Fibroblast of lung (primary cell): ENCODE measurements around the gene PPIP5K2.

Source experiments
- EZH2 ChIP-seq: IDR thresholded peaks from 2 replicates; pipeline ENCODE4 v1.5.1; 2012; ENCODE audit warnings: low read length, control low read depth, mild to moderate bottlenecking; ENCODE audit errors: missing control alignments
- TF ChIP-seq, protein P1 (sequence below), 2 donors: IDR thresholded peaks in 1 of 2; conservative IDR thresholded peaks in 1 of 2; 1 replicate in 1 of 2; 2 replicates in 1 of 2; pipeline ENCODE4 v1.5.1; 2011 to 2012; ENCODE audit warnings: low read length in 2 of 2, control low read depth in 1 of 2, inconsistent platforms in 1 of 2, low read depth in 1 of 2, mild to moderate bottlenecking in 1 of 2

- TF ChIP-seq, protein P1, sequence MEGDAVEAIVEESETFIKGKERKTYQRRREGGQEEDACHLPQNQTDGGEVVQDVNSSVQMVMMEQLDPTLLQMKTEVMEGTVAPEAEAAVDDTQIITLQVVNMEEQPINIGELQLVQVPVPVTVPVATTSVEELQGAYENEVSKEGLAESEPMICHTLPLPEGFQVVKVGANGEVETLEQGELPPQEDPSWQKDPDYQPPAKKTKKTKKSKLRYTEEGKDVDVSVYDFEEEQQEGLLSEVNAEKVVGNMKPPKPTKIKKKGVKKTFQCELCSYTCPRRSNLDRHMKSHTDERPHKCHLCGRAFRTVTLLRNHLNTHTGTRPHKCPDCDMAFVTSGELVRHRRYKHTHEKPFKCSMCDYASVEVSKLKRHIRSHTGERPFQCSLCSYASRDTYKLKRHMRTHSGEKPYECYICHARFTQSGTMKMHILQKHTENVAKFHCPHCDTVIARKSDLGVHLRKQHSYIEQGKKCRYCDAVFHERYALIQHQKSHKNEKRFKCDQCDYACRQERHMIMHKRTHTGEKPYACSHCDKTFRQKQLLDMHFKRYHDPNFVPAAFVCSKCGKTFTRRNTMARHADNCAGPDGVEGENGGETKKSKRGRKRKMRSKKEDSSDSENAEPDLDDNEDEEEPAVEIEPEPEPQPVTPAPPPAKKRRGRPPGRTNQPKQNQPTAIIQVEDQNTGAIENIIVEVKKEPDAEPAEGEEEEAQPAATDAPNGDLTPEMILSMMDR (conservative IDR thresholded peaks at IDR 0.05 in 1 of 2, IDR thresholded peaks at IDR 0.05 in 1 of 2; ENCODE audit: low read depth in 1 of 2, low read length in 2 of 2): no peak
- no peak for TF ChIP-seq EZH2
Observed at GRCh38 chr5:103209065-103209464, 89.0 kb downstream of the PPIP5K2 start.
